ENCODE results near the gene AGGF1. TPM values are rescaled to one million over a fixed set of nuclear protein-coding genes. Genes with fewer than 3 reads are reported as not detected.
"Not testable (repeated sequence)": the region's sequence is repeated elsewhere in the genome, so short reads cannot be mapped to it uniquely, and the experiment has no call there.

The AGGF1 gene
- total RNA-seq, 4 donors from 2014 or later, result 12.0 to 20.1 (median 16.4) TPM

- no peak for DNase-seq
- H3K4me3 ChIP-seq, result no peak overlapping the region
- no peak for TF ChIP-seq CTCF (IDR thresholded peaks at IDR 0.05)
- no peak for TF ChIP-seq POLR2A (IDR thresholded peaks at IDR 0.05)
- WGBS, 2 donors, result 73 to 94% methylated on average over 1 of the region's 1 CpG
- peaks cover 0 to 82% (median 0%) of the 10 kb centered on the region in 3 donors for H3K36me3 ChIP-seq
- H3K27me3 ChIP-seq, result no peaks in the 10 kb centered on the region
- no peaks in the 10 kb centered on the region for H3K9me3 ChIP-seq
- intact Hi-C loops (cut with DNase I), result no loop called here
- no peaks in the 10 kb centered on the region for H3K4me1 ChIP-seq
- no peak overlapping the region for H3K27ac ChIP-seq
Observed at GRCh38 chr5:77066823-77067442, 36.7 kb downstream of the AGGF1 start.

- no peak for DNase-seq
- Histone ChIP-seq H3K27me3 (no peaks in the 10 kb centered on the region), H3K4me1 (peaks cover 5 to 18% (median 7%) of the 10 kb centered on the region in 3 donors), H3K4me3 (no peak overlapping the region), H3K27ac (no peak overlapping the region), H3K9me3 (no peaks in the 10 kb centered on the region), H3K36me3 (peaks cover 0 to 16% (median 0%) of the 10 kb centered on the region in 3 donors)
- WGBS, 2 donors, result 80 to 82% methylated on average over 2 of the region's 2 CpGs
- TF ChIP-seq CTCF (IDR thresholded peaks at IDR 0.05), result no peak
- TF ChIP-seq POLR2A (IDR thresholded peaks at IDR 0.05), result no peak
- intact Hi-C loops (cut with DNase I), result no loop called here
Observed at GRCh38 chr5:77073667-77074066, 43.5 kb downstream of the AGGF1 start.

- no peak overlapping the region for H3K27ac ChIP-seq
- H3K36me3 ChIP-seq, result peaks cover 0 to 5% (median 0%) of the 10 kb centered on the region in 3 donors
- H3K27me3 ChIP-seq, result no peaks in the 10 kb centered on the region
- H3K4me3 ChIP-seq, result no peak overlapping the region
- H3K9me3 ChIP-seq, result no peaks in the 10 kb centered on the region
- peaks cover 5 to 18% (median 7%) of the 10 kb centered on the region in 3 donors for H3K4me1 ChIP-seq
- WGBS, 2 donors, result 85 to 94% methylated on average over 4 of the region's 4 CpGs
- TF ChIP-seq POLR2A (IDR thresholded peaks at IDR 0.05), result no peak
- TF ChIP-seq CTCF (IDR thresholded peaks at IDR 0.05), result no peak
- intact Hi-C loops (cut with DNase I), result no loop called here
- DNase-seq, result no peak
Observed at GRCh38 chr5:77074745-77075144, 44.5 kb downstream of the AGGF1 start.

GRCh38 chr5:77076961-77077828 is 47.0 kb downstream of the AGGF1 start:
- intact Hi-C loops (cut with DNase I), result no loop called here
- Histone ChIP-seq H3K4me1 (peaks cover 5 to 18% (median 7%) of the 10 kb centered on the region in 3 donors), H3K36me3 (no peaks in the 10 kb centered on the region), H3K27ac (peak overlapping the region; percentile 50 to 89 (median 70)), H3K4me3 (peak overlapping the region; percentile 41 to 71 (median 54)), H3K27me3 (no peaks in the 10 kb centered on the region), H3K9me3 (no peaks in the 10 kb centered on the region)
- WGBS, 2 donors, result 0% methylated on average over 13 of the region's 105 CpGs; no CpG with 5 or more reads in 1 of the 2 donors
- DNase-seq, result no peak
- no peak for TF ChIP-seq POLR2A (IDR thresholded peaks at IDR 0.05)
- TF ChIP-seq CTCF (IDR thresholded peaks at IDR 0.05), result peak; percentile 32 to 65 (median 53)

DNA sequence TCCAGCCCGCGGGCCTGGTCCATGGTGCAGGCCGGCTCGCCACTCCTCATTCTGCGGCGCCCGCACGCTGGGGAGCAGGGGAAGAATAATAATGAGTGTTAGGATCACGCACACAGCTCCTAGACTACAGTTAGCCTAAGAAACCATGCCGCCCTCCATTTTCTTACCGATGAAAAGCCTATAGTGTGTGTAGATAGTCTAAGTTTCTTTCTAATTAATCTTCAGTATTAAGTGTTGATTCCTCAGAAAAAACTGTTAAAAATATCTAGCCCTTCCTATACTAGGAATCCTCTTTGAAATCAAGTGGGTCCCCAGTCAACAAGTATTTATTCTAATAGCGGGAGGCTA is 47.6 kb downstream of the AGGF1 start:
- peak overlapping the region in 3 of 4 donors; percentile 50 to 89 (median 82) for H3K27ac ChIP-seq
- H3K9me3 ChIP-seq, result no peaks in the 10 kb centered on the region
- no peaks in the 10 kb centered on the region for H3K27me3 ChIP-seq
- no peak for TF ChIP-seq POLR2A (IDR thresholded peaks at IDR 0.05)
- TF ChIP-seq CTCF (IDR thresholded peaks at IDR 0.05), result peak in 1 of 6 experiments; percentile 6
- no peaks in the 10 kb centered on the region for H3K36me3 ChIP-seq
- peaks cover 5 to 18% (median 7%) of the 10 kb centered on the region in 3 donors for H3K4me1 ChIP-seq
- intact Hi-C loops (cut with DNase I), result no loop called here
- no peak for DNase-seq
- WGBS, 2 donors, result 72 to 77% methylated on average over 4 of the region's 12 CpGs
- H3K4me3 ChIP-seq, result peak overlapping the region; percentile 41 to 71 (median 54)

GRCh38 chr5:77080479-77080878 is 50.3 kb downstream of the AGGF1 start:
- H3K4me3 ChIP-seq; H3K27ac ChIP-seq; H3K36me3 ChIP-seq; H3K27me3 ChIP-seq; DNase-seq; intact Hi-C loops (cut with DNase I); H3K9me3 ChIP-seq: not testable (repeated sequence)
- 88 to 100% methylated on average over 6 to 9 of the region's 11 CpGs for WGBS, 2 donors
- H3K4me1 ChIP-seq, result peaks cover 5 to 18% (median 7%) of the 10 kb centered on the region in 3 donors
